Muscle layer of duodenum (tissue), 2 donors: ENCODE measurements around the gene CXXC5.

ENCODE experiments used
- H3K27ac ChIP-seq: one replicate; pipeline ENCODE4 v1.7.0; 2013; ENCODE audit warnings: mild to moderate bottlenecking, low read length
- H3K27me3 ChIP-seq: one replicate; pipeline ENCODE4 v1.7.0; 2013; ENCODE audit warnings: low read depth, mild to moderate bottlenecking, control low read depth, low read length
- H3K36me3 ChIP-seq, 2 donors: one replicate each; pipeline ENCODE4 v1.7.0; 2013; ENCODE audit warnings: low read length in 2 of 2, control low read depth in 1 of 2, mild to moderate bottlenecking in 1 of 2; ENCODE audit not compliant: insufficient read depth in 2 of 2, control insufficient read depth in 1 of 2
- H3K4me1 ChIP-seq, 2 donors: one replicate each; pipeline ENCODE4 v1.7.0; 2013; ENCODE audit warnings: low read length in 2 of 2, mild to moderate bottlenecking in 2 of 2, control low read depth in 1 of 2, moderate library complexity in 1 of 2; ENCODE audit not compliant: insufficient read depth in 2 of 2, control insufficient read depth in 1 of 2
- H3K4me3 ChIP-seq, 2 donors: one replicate each; pipeline ENCODE4 v1.7.0; 2013; ENCODE audit warnings: low read length in 2 of 2, low read depth in 1 of 2, mild to moderate bottlenecking in 1 of 2
- H3K9me3 ChIP-seq, 2 donors: one replicate each; pipeline ENCODE4 v1.7.0; 2013; ENCODE audit warnings: low read length in 2 of 2, control low read depth in 1 of 2, mild to moderate bottlenecking in 1 of 2; ENCODE audit not compliant: control insufficient read depth in 1 of 2
- donor health status: healthy.

The CXXC5 gene

DNA sequence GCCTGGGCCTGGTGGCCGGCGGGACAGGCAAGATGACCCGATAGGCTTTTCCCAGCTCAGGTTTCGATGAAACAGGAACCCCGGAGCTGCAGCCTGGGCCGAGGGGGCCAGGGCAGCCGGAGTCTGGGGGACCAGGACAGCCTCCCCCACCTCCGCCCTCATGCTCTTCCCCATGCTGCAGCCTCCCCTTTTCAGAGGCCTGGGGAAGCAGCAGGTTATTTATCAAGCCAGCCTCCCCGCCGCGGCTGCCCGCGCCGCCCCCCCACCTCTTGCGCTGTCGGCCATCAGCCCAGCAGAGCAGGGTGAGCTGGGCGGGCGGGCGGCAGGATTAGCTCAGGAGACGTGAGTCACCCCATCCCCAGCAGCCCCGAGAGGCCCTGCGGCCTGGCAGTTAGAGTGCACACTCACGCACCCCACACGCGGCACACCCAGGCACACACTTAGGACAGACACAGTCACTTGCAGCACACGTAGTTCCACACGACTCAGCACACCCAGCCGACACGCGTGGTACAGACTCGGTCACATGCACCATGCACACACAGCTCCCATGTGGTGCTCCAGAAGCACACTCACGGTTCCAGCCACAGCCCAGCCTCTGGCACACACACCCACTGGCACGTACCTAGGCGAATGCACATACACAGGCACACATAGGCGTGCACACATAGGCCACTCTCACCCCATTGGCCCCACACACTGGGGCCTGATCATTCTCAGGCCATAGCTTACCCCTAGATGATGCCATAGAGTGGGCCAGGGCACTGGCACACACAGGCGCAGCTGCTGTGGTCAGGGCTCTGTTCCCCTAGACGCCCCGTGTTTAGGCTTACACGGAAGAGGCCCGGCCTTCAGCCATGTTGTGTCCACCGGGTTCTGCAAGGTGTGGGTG is 13.0 kb downstream of the CXXC5 start:
- H3K27me3 ChIP-seq: no peaks in the 10 kb centered on the region
- peak overlapping the region in 1 of 2 donors; percentile 29 for H3K4me3 ChIP-seq
- peaks cover 51 to 62% of the 10 kb centered on the region in 2 donors for H3K4me1 ChIP-seq
- no peaks in the 10 kb centered on the region for H3K36me3 ChIP-seq
- H3K9me3 ChIP-seq: no peaks in the 10 kb centered on the region
- H3K27ac ChIP-seq: peak overlapping the region; percentile 86

DNA sequence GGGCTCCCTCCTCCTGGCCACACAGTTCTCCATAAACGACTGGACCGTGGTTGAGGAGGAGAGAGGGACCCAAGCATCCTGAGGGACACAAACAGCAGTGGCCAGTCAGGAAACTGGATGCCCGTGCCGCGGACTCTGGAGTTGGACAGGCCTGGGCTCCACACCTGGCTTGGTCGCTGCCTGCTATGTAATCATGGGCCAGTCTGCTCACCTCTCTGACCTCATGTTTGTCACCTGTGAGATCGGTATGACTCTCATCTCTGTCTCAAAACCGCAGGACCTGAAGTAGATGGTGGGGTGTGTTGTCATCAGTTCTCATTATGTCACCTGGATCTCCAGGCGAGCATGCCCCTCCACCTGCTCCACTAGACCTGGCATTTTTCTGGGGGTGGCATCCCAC is 14.5 kb downstream of the CXXC5 start:
- Histone ChIP-seq H3K4me3 (no peak overlapping the region), H3K4me1 (peaks cover 58 to 65% of the 10 kb centered on the region in 2 donors), H3K9me3 (no peaks in the 10 kb centered on the region), H3K27ac (peak overlapping the region; percentile 86), H3K36me3 (no peaks in the 10 kb centered on the region), H3K27me3 (no peaks in the 10 kb centered on the region)

DNA sequence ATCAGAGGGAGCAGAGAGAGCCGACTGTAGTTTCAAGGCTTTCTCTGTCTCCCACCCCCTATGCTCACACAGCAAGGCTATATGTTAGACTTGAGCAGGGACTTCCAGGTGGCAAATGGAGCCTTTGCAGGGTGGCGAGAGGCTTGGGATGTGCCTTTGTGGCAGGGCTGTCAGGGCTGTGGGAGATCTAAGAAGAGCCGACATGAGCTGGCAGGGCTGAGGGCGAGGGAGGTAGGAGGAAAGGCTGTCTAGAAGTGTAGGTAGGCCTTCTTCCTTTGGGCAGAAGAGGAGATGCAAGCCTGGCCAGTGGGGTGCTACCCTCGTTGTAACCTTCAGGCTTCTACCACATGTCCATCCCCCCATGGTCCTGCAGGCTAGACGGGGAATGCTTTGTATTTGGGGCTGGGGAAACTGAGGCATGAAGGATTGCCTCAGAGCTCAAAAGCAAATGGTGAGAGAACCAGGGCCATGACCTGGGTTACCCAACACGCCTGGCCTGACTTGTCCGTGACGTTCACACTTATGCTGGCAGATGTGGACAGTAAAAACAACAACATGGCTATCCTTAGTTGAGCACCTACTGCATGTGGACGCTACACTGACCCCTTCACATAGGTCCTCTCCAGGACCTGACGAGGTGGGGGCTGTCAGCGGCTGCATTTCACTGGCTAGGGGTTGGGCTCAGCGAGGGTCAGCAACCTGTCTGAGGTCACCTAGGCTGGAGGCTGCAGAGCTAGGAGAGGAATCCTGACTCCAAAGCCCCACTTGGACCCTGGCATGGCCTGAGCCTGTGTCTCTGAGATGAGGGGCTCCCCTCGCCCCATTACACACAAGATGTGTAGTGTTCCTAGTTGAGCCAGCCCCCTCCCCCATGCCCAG is 15.3 kb downstream of the CXXC5 start:
- Histone ChIP-seq H3K4me1 (peaks cover 55 to 61% of the 10 kb centered on the region in 2 donors), H3K27ac (no peak overlapping the region)

DNA sequence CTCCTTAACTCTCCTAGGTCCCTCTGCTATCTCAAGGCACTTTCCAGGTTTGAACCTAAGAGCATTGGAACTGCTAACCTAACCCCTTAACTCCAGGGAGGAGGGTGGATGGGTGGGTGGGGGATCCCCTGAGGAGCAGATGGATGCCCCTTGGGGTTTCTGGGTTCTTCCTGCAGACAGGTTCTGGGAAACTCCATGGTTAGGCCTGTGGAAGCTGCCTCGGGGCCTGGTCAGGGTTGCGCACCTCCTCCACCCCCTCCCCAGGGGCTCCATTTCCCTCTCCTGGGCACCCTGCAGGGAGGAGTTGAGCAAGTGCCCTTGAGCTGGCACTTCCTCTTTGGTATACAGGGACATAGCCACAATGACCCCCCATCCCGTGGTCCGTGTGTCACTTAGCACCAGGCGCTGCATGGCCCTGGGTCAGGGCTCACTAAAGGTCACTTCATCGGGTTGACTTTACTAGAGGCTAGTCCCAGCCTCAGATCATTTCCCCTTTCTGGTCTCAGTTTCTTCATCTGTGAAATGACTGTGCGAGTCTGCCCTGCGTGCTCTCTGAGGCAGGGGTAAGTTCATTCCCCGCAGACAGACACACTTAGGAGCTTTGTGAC is 16.0 kb downstream of the CXXC5 start:
- Histone ChIP-seq H3K4me1 (peaks cover 56 to 61% of the 10 kb centered on the region in 2 donors), H3K9me3 (no peaks in the 10 kb centered on the region), H3K4me3 (no peak overlapping the region), H3K36me3 (no peaks in the 10 kb centered on the region), H3K27me3 (no peaks in the 10 kb centered on the region), H3K27ac (no peak overlapping the region)

More for the DNA sequence above, 15.3 kb downstream of the CXXC5 start:
- no peak overlapping the region for H3K4me3 ChIP-seq
- H3K27me3 ChIP-seq: no peaks in the 10 kb centered on the region
- H3K36me3 ChIP-seq: no peaks in the 10 kb centered on the region
- no peaks in the 10 kb centered on the region for H3K9me3 ChIP-seq

DNA sequence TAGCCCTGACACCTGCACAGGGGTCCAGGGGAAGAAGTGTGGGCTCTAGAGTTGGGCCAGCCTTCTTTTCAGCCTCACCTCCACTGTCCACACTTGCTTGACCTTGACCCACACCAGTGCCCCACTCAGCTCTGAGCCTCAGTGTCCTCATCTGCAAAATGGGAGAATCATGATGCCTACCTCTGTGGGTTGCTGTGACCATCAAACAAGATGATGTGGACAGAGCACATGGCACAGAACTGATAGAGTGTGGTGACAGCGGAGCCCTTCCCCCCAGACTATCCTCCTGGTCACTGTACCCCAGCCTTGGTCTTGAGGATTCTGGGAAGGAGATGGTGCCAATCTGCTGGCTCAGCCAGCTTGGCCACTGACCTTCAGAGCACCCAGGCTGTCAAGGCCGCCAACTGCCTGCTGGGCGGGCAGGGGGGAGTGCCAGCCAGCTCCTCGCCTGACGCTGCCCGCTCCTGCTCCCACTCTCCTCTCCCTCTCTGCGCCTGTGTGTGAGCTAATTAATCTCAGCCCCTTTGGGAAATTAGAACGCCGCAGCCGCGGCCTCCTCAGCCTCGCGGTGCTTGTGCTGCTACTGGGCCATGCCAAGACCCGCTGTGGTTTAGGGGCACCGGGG is 16.7 kb downstream of the CXXC5 start:
- Histone ChIP-seq H3K4me3 (no peak overlapping the region), H3K9me3 (no peaks in the 10 kb centered on the region), H3K27me3 (no peaks in the 10 kb centered on the region), H3K36me3 (no peaks in the 10 kb centered on the region), H3K27ac (peak overlapping the region; percentile 16), H3K4me1 (peaks cover 54 to 60% of the 10 kb centered on the region in 2 donors)

DNA sequence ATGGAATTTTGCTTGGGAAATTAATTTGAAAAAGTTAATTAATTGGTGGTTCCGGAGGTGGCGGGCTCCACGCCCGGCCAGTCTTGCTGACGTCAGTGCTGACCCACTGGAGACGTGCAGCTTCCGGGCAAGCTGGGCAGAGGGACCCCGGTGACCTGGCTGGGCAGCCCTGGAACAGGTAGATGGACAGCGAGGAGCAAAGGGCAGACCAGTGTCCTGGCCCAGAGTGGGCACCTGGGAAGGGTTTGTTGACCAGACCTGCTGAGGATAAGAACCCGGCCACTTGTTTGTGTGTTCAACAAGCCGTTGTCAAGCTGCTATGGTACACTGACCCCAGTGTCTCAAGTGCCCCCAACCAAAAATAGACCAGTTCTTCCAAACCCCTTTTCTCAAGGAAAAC is 17.5 kb downstream of the CXXC5 start:
- Histone ChIP-seq H3K4me3 (no peak overlapping the region), H3K36me3 (no peaks in the 10 kb centered on the region), H3K9me3 (no peaks in the 10 kb centered on the region), H3K27ac (peak overlapping the region; percentile 16), H3K27me3 (no peaks in the 10 kb centered on the region), H3K4me1 (peaks cover 53 to 59% of the 10 kb centered on the region in 2 donors)

DNA sequence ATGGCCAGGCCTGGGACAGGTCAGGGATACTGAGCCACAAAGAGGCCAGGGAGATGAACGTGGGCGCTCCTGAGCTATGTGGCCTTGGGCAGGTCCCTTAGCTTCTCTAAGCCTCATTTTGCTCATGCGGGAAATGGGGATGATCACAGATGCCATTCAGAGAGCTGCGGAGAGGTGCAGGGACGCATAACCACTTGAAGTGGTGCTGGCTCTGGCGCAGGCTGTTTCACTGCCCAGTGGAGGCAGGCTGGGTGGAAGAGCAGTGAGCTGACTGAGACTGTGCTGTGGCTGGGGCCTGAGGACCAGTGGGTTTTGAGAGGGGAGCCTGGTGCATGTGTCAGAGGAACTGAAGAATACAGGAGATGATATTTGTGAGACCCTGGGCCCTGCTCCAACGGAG is 18.4 kb downstream of the CXXC5 start:
- Histone ChIP-seq H3K27ac (no peak overlapping the region), H3K36me3 (no peaks in the 10 kb centered on the region), H3K9me3 (no peaks in the 10 kb centered on the region), H3K4me1 (peaks cover 49 to 60% of the 10 kb centered on the region in 2 donors), H3K27me3 (no peaks in the 10 kb centered on the region), H3K4me3 (no peak overlapping the region)

DNA sequence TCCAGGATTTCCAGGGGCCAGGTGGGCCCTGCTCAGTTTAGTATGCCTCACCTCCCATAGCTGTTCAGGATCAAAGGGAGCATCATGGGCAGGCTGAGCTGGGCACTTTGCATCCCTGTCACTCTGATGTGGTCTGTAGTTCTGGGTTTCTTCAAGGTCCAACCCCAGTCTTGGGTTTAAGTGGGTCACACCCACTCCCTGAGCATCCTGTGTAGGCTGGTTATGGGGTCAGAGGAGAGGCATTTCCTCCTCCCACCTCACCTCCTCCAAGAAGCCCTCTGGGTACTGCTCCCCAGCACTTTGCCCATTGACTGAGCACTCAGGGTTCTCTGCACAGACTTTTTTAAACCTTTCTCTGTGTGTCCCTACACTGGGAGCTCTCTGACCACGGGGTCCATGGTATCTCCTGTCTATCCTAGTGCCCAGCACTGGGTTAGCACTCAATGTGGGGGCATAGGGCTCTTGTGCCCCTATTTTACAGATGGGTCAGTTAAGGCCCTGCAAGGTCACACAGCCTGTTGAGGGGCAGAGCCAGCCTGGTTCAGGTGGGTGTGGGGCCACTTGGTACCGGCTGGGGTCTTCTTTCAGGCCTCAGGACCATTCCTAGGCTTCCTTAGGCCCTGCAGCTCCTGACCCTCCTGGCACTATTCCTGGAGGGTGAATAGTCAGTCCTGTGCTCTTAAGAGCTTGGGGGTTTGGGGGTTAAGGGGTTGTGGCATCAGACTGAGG is 19.0 kb downstream of the CXXC5 start:
- H3K4me3 ChIP-seq: peak overlapping the region in 1 of 2 donors; percentile 61
- H3K27ac ChIP-seq: peak overlapping the region; percentile 74
- no peaks in the 10 kb centered on the region for H3K36me3 ChIP-seq
- peaks cover 45 to 59% of the 10 kb centered on the region in 2 donors for H3K4me1 ChIP-seq
- H3K27me3 ChIP-seq: no peaks in the 10 kb centered on the region
- no peaks in the 10 kb centered on the region for H3K9me3 ChIP-seq

DNA sequence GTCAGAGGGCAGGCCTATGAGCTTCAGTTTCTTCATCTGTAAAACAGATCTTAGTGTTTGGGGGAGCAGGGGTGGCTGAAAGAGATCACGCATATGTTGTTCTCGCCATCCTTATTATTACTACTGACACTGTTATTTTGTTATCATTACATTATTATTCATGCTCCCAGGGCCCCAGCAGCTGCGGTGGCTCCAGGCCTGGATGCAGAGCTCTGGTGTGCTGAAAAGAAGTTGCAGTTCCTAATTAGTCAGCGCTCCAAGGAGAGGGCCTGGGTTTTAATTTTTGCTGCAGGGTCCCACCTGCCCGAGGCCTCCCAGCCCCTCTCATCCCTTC is 19.5 kb downstream of the CXXC5 start:
- Histone ChIP-seq H3K4me1 (peaks cover 45 to 59% of the 10 kb centered on the region in 2 donors), H3K36me3 (no peaks in the 10 kb centered on the region), H3K27ac (peak overlapping the region; percentile 74), H3K27me3 (no peaks in the 10 kb centered on the region), H3K9me3 (no peaks in the 10 kb centered on the region), H3K4me3 (peak overlapping the region; percentile 48 to 61)

DNA sequence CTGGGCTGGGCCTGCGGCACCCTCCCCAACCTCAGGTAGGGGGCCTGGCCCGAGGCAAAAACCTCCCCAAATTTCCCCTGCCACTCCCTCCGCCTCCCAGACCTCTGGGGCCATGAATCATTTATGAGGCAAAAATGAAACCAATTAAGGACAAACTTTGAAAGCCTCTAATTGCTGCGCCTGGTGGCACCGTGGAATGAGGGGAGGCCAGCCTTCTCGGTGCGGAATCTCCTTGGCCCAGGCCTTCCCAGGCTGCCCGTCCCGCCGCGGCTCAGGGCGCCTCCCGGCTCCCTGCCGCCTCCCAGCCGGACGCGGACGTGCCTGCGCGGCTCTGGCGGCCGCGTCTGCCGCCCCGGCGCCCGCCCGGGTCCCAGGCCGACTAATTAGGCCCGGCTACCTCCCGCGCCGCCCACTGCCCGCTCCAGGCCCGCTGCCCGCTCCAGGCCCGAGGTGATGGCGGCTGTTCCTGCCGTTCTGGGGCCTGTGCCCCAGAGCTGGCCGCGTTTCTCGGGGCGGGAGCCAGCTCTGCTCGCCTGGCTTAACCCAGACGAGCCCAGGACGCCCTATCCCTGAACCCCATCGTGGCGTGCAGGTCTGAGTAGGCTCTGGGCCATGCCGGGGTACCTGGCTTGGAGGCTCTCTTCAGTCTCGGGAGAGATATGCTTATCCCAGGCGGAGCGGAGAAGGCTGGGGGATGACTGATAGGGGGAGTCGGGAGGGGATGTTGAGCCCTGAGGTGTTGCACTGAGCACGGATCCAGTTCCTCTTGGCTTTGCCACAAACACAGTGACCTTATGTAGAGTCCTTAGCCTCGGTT is 20.1 kb downstream of the CXXC5 start:
- Histone ChIP-seq H3K4me1 (peaks cover 45 to 59% of the 10 kb centered on the region in 2 donors), H3K27ac (peak overlapping the region; percentile 74), H3K4me3 (peak overlapping the region; percentile 48 to 61)

More for the DNA sequence above, 20.1 kb downstream of the CXXC5 start:
- Histone ChIP-seq H3K36me3 (no peaks in the 10 kb centered on the region), H3K27me3 (no peaks in the 10 kb centered on the region), H3K9me3 (no peaks in the 10 kb centered on the region)
